Suppressor macrophage treated with lipopolysaccharide for 4 hours (primary cell): Measurements from ENCODE around the gene SLAMF9.

Experiments used
- DNase-seq: peaks from one replicate; pipeline ENCODE4 v3.0.0-alpha.2; 2020

Gene SLAMF9

GRCh38 chr1:159953536-159954515 lies at the start of gene SLAMF9:
SLAMF9 (minus strand) TSS chr1:159954237; CDS start chr1:159954137, 100 bp downstream.
- peak; percentile 92 for DNase-seq

GRCh38 chr1:160001440-160001839 lies 47.4 kb upstream of the SLAMF9 start:
- DNase-seq = no peak

GRCh38 chr1:159999204-159999603 lies 45.2 kb upstream of the SLAMF9 start:
- DNase-seq = no peak

DNA sequence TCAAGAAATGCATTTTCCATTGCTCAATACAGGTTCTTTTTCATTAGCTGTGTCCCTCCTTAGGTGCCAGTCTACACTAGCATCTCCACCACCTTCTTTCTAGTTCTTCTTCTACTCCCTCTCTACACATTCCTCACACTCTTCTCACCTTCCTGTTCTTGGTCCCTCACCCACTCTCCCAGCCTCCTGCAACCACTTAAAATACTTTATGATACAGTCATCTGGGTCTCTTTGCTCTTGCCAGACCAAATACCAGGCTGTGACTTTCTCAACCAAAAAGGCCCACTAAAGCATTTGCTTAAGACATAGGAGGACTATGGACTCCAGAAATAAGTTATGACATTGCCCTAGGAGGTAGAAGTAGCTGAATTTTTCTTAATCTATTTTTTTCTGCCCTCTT lies 42.6 kb upstream of the SLAMF9 start:
- no peak for DNase-seq

DNA sequence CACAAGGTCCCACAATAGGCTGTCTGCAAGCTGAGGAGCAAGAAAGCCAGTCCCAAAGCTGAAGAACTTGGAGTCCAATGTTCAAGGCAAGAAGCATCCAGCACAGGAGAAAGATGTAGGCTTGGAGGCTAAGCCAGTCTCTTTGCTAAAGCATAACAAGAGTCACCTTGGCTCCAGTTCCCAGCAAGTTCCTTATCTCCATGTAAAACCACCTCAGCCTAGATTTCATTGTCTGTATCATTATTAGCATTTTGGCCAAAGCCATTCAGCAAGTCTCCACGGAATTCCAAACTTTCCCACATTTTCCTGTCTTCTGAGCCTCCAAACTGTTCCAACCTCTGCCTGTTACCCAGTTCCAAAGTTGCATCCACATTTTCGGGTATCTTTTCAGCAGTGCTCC lies 40.9 kb upstream of the SLAMF9 start:
- DNase-seq = no peak

DNA sequence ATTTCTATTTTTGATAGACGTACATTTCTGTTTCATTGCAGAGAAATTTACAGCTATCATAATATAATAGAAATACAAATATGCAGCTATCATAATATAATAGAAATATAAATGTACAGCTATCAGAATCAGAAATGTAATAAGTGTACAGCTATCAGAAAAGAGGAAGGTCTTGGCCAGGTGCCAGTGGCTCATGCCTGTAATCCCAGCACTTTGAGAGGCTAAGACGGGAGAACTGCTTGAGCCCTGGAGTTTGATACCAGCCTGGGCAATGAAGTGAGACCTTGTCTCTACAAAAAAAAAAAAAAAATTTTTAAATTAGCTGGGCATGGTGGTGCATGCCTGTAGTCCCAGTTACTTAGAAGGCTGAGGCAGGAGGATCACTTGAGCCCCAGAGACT lies 39.9 kb upstream of the SLAMF9 start:
- DNase-seq = no peak

DNA sequence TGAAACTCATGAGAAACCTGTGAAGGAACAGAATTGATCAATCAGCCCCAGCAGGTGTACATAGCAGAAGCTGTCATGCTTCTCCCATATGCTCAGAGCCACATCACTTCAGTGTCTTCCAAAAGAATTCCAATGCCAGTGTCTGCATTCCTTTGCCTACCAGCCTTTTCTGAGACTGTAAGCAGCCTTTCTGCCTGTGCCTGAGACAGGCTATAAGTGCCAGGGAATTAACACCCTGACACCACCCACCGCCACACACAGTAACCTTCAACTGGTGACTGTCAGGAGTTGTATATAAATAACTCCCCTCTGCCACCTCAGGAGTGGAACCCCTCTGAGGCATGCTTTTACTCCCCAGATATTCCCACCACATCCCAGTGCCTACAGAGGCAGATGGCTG lies 38.1 kb upstream of the SLAMF9 start:
- no peak for DNase-seq

DNA sequence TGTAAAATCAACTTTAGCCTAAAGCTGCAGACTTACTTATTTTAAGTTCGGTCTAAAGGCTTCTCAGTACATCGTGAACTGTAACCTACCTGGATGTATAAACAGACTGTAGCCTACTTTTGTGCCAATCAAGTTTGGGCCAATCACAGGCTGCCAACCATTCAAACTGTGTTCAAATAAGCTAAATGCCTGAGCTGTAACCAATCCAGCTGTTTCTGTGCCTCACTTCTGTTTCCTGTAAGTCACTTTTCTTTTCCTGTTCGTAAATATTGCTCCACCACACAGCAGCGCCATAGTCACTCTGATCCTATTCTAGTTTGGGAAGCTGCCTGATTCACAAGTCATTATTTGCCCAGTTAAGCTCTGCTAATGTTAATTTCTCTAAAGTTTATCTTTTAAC lies 37.5 kb upstream of the SLAMF9 start:
- peak; percentile 68 for DNase-seq

- no peak for DNase-seq
Measured at GRCh38 chr1:159990005-159990404, 36.0 kb upstream of the SLAMF9 start.

DNA sequence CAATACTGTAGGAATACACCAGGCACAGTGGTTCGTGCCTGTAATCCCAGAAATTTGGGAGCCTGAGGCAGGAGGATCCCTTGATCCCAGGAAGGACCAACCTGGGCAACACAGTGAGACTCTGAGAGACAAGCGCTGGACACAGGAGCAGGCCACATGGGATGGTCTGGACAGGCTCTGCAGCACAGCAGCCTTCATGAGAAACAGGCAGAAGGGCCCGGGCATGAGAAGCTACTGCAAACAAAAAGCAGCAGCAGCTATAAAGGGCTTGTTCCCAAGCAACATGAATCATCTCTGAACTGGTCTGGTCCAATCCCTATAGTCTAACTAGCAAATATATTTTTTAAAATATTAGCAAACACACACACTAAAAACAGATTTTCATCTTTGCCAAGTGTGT lies 35.5 kb upstream of the SLAMF9 start:
- no peak for DNase-seq

- no peak for DNase-seq
Measured at GRCh38 chr1:159988006-159988405, 34.0 kb upstream of the SLAMF9 start.

GRCh38 chr1:159987186-159987585 lies 33.1 kb upstream of the SLAMF9 start:
- no peak for DNase-seq

GRCh38 chr1:159986531-159986930 lies 32.5 kb upstream of the SLAMF9 start:
- no peak for DNase-seq

DNA sequence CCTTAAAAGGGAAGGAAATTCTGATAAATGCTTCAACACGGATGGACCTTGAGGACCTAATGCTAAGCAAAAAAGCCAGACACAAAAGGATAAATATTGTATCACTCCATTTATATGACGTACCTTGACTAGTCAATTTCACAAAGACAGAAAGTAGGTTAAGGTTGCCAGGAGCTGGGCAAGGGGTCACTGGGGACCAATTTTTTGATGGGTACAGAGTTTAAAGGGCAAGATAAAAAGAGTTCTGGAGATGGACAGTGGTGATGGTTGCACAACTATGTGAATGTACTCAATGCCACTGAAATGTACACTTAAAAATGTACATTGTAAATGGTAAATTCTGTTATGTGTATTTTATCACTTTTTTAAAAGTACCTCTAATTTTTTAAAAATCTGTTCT lies 32.1 kb upstream of the SLAMF9 start:
- no peak for DNase-seq

- DNase-seq = no peak
Measured at GRCh38 chr1:159985473-159985872, 31.4 kb upstream of the SLAMF9 start.

GRCh38 chr1:159983681-159984080 lies 29.6 kb upstream of the SLAMF9 start:
- no peak for DNase-seq

DNA sequence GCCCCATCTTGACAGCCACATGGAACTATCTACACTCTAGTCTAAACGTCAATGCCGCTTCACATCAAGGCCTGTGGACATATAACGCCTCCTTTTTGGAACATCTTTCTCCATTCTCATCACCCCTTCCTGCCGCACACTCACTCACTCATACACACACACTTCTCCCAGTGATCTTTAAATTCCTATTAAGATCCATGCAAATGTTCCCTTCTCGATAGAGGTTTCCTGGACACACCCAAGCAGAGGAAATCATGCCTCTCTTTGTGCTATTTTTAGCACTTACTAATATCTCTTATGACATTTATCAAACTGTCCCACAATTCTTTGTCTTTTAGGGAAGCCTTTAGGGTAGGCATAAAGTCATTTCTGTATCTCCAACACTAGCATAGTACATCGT lies 28.2 kb upstream of the SLAMF9 start:
- DNase-seq = no peak

- DNase-seq = no peak
Measured at GRCh38 chr1:159981351-159982055, 27.5 kb upstream of the SLAMF9 start.

GRCh38 chr1:159980786-159981185 lies 26.7 kb upstream of the SLAMF9 start:
- DNase-seq = no peak

- DNase-seq = no peak
Measured at GRCh38 chr1:159980076-159980475, 26.0 kb upstream of the SLAMF9 start.

DNA sequence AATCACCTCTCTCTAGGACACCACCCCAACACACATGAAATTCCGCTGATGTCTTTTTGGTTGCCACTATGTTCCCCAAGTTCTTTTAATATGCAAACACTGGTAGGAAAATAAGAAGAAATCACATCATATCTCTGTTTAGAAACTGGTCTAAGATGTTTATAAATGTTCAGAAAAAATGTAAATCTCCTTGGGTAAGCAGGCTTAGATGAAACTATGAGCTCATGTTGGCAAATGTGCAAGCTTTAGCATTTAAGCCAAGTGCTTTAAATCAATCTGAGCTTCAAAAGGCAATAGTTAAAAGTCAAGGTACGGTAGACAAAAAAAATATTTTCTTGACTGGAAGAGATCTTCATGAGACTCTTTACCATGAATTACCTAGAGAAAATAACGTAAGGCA lies 25.2 kb upstream of the SLAMF9 start:
- no peak for DNase-seq

DNA sequence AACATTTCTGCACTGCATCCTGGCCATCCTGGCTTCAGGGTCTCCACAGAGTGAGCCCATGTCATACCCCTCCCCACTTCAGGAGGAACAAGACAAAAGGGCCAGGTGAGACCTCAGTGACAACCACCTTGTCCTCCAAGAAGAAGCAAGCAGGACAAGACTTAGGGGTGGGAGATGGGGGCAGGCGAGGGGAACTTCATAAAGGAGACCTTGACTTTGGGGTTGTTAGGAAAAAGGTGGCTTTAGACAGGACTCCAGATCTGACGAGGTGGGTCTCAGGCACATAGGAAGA lies 24.0 kb upstream of the SLAMF9 start:
- no peak for DNase-seq

DNA sequence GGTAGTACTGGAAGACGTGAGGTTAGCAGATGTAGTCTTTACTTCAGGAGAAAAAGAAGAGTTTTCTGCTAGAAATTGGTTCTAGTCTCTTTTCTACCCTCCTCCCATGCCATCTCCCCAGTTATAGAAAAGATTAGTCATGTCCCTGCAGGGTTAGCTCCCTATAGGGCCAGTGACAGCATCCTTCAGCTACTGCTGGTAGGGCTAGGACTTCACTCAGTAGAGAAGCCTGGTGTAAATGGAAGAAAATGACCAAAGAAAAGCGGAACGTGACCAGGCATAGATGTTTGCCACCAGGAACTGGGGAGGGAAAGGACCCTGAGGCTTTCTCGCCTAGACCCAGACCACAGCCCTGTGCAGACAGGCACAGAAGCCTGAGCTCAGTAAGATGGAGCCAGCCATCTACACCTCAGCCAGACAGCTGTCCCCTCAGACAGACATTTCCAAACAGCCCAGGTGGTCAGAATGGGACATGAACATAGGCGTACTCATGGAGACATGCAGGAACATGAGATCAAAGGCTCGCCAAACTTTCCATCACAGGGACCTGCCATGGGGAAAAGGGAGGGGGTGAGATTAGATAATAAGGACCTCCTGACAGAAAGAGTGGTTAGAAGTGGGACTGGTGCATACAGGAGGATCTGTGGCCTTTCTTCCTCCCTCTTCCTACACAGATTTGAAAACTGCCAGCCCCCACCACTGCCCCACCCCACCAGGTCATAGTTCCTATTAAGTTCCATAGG lies 23.5 kb upstream of the SLAMF9 start:
- no peak for DNase-seq
